ENCODE measurements around the gene PFDN6. TPM values are rescaled to one million over a fixed set of nuclear protein-coding genes. Genes with fewer than 3 reads are reported as not detected.
A peak's percentile ranks its signal among the peaks of the same experiment; 100 is the strongest.

The PFDN6 gene
- polyA plus RNA-seq, 1 of the 3 experiments (the other 2 are of a cell fraction): 182 TPM

- Histone ChIP-seq H3K27ac (ENCODE audit: low read depth in 2 of 2, low read length in 1 of 2) (peak overlapping the region; percentile 88 to 99), H3K9me2 (no peaks in the 10 kb centered on the region), H3K9ac (peak overlapping the region; percentile 95), H3K4me2 (peak overlapping the region; percentile 94), H3K36me3 (replicated peaks in 1 of 2; ENCODE audit: control insufficient read depth in 1 of 2, insufficient read depth in 2 of 2, low read length in 1 of 2) (peaks cover 59 to 62% of the 10 kb centered on the region in 2 experiments), H3K4me3 (ENCODE audit: low read depth in 2 of 2, low read length in 1 of 2) (peak overlapping the region; percentile 76 to 91), H3K79me2 (ENCODE audit: insufficient read depth) (peaks cover 64% of the 10 kb centered on the region), H3K4me1 (ENCODE audit: control insufficient read depth in 1 of 2, insufficient read depth in 2 of 2, low read depth in 1 of 2, low read length in 1 of 2) (peaks cover 34 to 39% of the 10 kb centered on the region in 2 experiments; a peak in 3 of 4 replicates), H3K27me3 (ENCODE audit: insufficient read depth) (no peaks in the 10 kb centered on the region), H4K20me1 (ENCODE audit: insufficient read depth) (peaks cover 43% of the 10 kb centered on the region), H2AFZ (ENCODE audit: low read depth) (no peak overlapping the region), H3K9me3 (no peaks in the 10 kb centered on the region), H3F3A (replicated peaks; ENCODE audit: insufficient read depth) (peaks cover 51% of the 10 kb centered on the region)
- ChIA-PET POLR2A (interaction anchor here (0.9 to 2.2 kb wide), 15 partner anchors 9 to 301 kb away, joined by 3 to 19 read pairs (median 4); partner anchors contain the start of genes CUTA, PFDN6, RGL2 and RING1), CTCF (interaction anchor here (1.6 to 3.5 kb wide), 4 partner anchors 9 to 45 kb away, joined by 3 to 18 read pairs (median 8); partner anchors contain the start of genes RGL2 and ZBTB22)
- TF ChIP-seq TEAD4 (IDR thresholded peaks at IDR 0.05; ENCODE audit: borderline replicate concordance, insufficient read depth) (no peak), POLR2AphosphoS5 (IDR thresholded peaks at IDR 0.05; ENCODE audit: low read depth, low read length) (peak; percentile 14; the same call in 1 of the 2 replicates), RFX5 (IDR thresholded peaks at IDR 0.05; ENCODE audit: low read length) (no peak), SIN3A (IDR thresholded peaks at IDR 0.05; ENCODE audit: borderline replicate concordance, low read depth, low read length) (0 out of 2 replicates have a peak, but pooled peaks have one; percentile 3), ZBTB33 (IDR thresholded peaks at IDR 0.05; ENCODE audit: borderline replicate concordance, low read depth) (no peak), RCOR1 (IDR thresholded peaks at IDR 0.05; ENCODE audit: low read length) (no peak), MXI1 (IDR thresholded peaks at IDR 0.05; ENCODE audit: low read depth, low read length) (0 out of 2 replicates have a peak, but pooled peaks have one; percentile 13), NRF1 (IDR thresholded peaks at IDR 0.05; ENCODE audit: low read depth, low read length) (no peak), YY1 (IDR thresholded peaks at IDR 0.05; ENCODE audit: low read depth) (no peak), TAF1 (IDR thresholded peaks at IDR 0.05; ENCODE audit: borderline replicate concordance, low read depth, low read length) (0 out of 2 replicates have a peak, but pooled peaks have one; percentile 13)
- WGBS (ENCODE audit: low lambda C conversion rate): 1% methylated on average over 21 of the region's 22 CpGs
- DNase-seq: no peak
Observed at GRCh38 chr6:33272275-33273128, 16.9 kb upstream of the PFDN6 start.

GRCh38 chr6:33273129-33273923 lies 16.1 kb upstream of the PFDN6 start:
- peak overlapping the region; percentile 88 to 99 for H3K27ac ChIP-seq (ENCODE audit: low read depth in 2 of 2, low read length in 1 of 2)
- ChIA-PET POLR2A (interaction anchor here (2.2 kb wide), 1 partner anchor 26 kb away, joined by 16 read pairs; the partner anchor contains the start of gene RGL2), CTCF (interaction anchor here (1.0 to 2.1 kb wide), 2 partner anchors 10 to 15 kb away, joined by 3 to 5 read pairs; partner anchors contain the start of gene WDR46)
- H3K79me2 ChIP-seq (ENCODE audit: insufficient read depth): peaks cover 64% of the 10 kb centered on the region
- peaks cover 36 to 39% of the 10 kb centered on the region in 2 experiments; a peak in 3 of 4 replicates for H3K4me1 ChIP-seq (ENCODE audit: control insufficient read depth in 1 of 2, insufficient read depth in 2 of 2, low read depth in 1 of 2, low read length in 1 of 2)
- no peak for DNase-seq
- H3K36me3 ChIP-seq (replicated peaks in 1 of 2; ENCODE audit: control insufficient read depth in 1 of 2, insufficient read depth in 2 of 2, low read length in 1 of 2): peaks cover 51 to 57% of the 10 kb centered on the region in 2 experiments
- H3K9me3 ChIP-seq: no peaks in the 10 kb centered on the region
- H3K9ac ChIP-seq: peak overlapping the region; percentile 95
- H3K9me2 ChIP-seq: no peaks in the 10 kb centered on the region
- peaks cover 58% of the 10 kb centered on the region for H3F3A ChIP-seq (replicated peaks; ENCODE audit: insufficient read depth)
- H3K4me3 ChIP-seq (ENCODE audit: low read depth in 2 of 2, low read length in 1 of 2): peak overlapping the region; percentile 76 to 91
- no peaks in the 10 kb centered on the region for H3K27me3 ChIP-seq (ENCODE audit: insufficient read depth)
- TF ChIP-seq TCF12 (IDR thresholded peaks at IDR 0.05): no peak
- TF ChIP-seq POLR2AphosphoS5 (IDR thresholded peaks at IDR 0.05; ENCODE audit: low read depth, low read length): peak; percentile 13; the same call in 1 of the 2 replicates
- 8% methylated on average over 11 of the region's 11 CpGs for WGBS (ENCODE audit: low lambda C conversion rate)
- H4K20me1 ChIP-seq (ENCODE audit: insufficient read depth): peaks cover 43% of the 10 kb centered on the region
- peak overlapping the region; percentile 94 for H3K4me2 ChIP-seq
- no peak overlapping the region for H2AFZ ChIP-seq (ENCODE audit: low read depth)

Measured in SK-N-SH (cell line).